HepG2 (cell line): ENCODE results near the gene G0S2. TPM values are rescaled to one million over a fixed set of nuclear protein-coding genes. Genes with fewer than 3 reads are reported as not detected.

Experiments
- ATAC-seq: fragments of 200-7000 bp; cut with Tn5 transposase; 3 replicates; pipeline ENCODE4 v1.9.1; 2020; ENCODE audit warnings: mild to moderate bottlenecking, moderate library complexity
- BruUV-seq: library from RNA; stranded (reverse); fragments of 400-500 nt; replicated peaks from 2 replicates; lab custom pipeline; 2021; lab: Mats Ljungman, UMichigan
- CTCF ChIA-PET: fragments of 300-600 bp; formaldehyde crosslinking; extraction: SDS; loops from one replicate; lab custom pipeline; 2021; ENCODE audit warnings: low total read pairs, inconsistent platforms, low intra/inter-chr PET ratio; lab: Yijun Ruan, JAX
- POLR2A ChIA-PET: fragments of 350-600 bp; sonication (Branson Sonifier 250); formaldehyde crosslinking; loops from one replicate; lab custom pipeline; 2020; ENCODE audit warnings: antibody characterized with exemption, inconsistent platforms; lab: Yijun Ruan, JAX
- DNase-seq: peaks from one replicate; pipeline ENCODE4 v3.0.0-alpha.2; 2015; ENCODE audit warnings: low spot score
- FAIRE-seq: peaks from 3 replicates; lab custom pipeline; 2011; peaks lifted over from hg19 to GRCh38; lab: Jason Lieb, UNC
- H2AFZ ChIP-seq: one replicate; pipeline ENCODE4 v1.6.1; 2011; ENCODE audit warnings: low read length, inconsistent platforms
- H3K27ac ChIP-seq: fragments of 300-600 bp; 3 replicates; pipeline ENCODE4 v1.8.0; 2011; ENCODE audit warnings: mixed run types, mild to moderate bottlenecking, mixed read lengths, low read length, inconsistent platforms; ENCODE audit not compliant: insufficient read depth; ENCODE audit errors: extremely low read length
- H3K27me3 ChIP-seq, 2 experiments: fragments of 200-600 bp in 1 of 2; 2 replicates in 1 of 2; 3 replicates in 1 of 2; pipeline versions ENCODE4 v1.6.0 to v1.8.0; 2011; ENCODE audit warnings: low read length in 2 of 2, mild to moderate bottlenecking in 2 of 2, moderate library complexity in 2 of 2, inconsistent platforms in 1 of 2; ENCODE audit not compliant: insufficient read depth in 2 of 2, control insufficient read depth in 1 of 2
- H3K36me3 ChIP-seq, 2 experiments: fragments of 200-600 bp in 1 of 2; replicated peaks in 1 of 2; 2 replicates in 1 of 2; 3 replicates in 1 of 2; pipeline versions ENCODE4 v1.5.1 to v1.8.0; 2011; ENCODE audit warnings: low read length in 2 of 2, inconsistent platforms in 1 of 2; ENCODE audit not compliant: insufficient read depth in 2 of 2, control insufficient read depth in 1 of 2
- H3K4me1 ChIP-seq: 2 replicates; pipeline ENCODE4 v1.5.1; 2012; ENCODE audit warnings: low read length, inconsistent platforms; ENCODE audit not compliant: insufficient read depth
- H3K4me2 ChIP-seq: 2 replicates; pipeline ENCODE4 v1.6.0; 2011; ENCODE audit warnings: low read depth, low read length, inconsistent platforms
- H3K4me3 ChIP-seq, 3 experiments: fragments of 200-600 bp in 1 of 3; sonication (generic), shearing (Covaris generic) in 1 of 3; replicated peaks in 1 of 3; 2 replicates each; pipeline ENCODE4 v1.5.1; 2011 to 2016; ENCODE audit warnings: low read length in 3 of 3, inconsistent platforms in 2 of 3, low read depth in 2 of 3, mild to moderate bottlenecking in 2 of 3, control low read depth in 1 of 3, mixed read lengths in 1 of 3; ENCODE audit not compliant: insufficient read depth in 1 of 3
- H3K79me2 ChIP-seq: one replicate; pipeline ENCODE4 v1.6.1; 2011; ENCODE audit warnings: low read length, inconsistent platforms; ENCODE audit not compliant: insufficient read depth
- H3K9ac ChIP-seq: 2 replicates; pipeline ENCODE4 v1.6.0; 2011; ENCODE audit warnings: mild to moderate bottlenecking, low read depth, low read length, inconsistent platforms; ENCODE audit not compliant: insufficient read depth
- H3K9me3 ChIP-seq: 2 replicates; pipeline ENCODE4 v1.5.1; 2012; ENCODE audit warnings: mild to moderate bottlenecking, low read length
- H4K20me1 ChIP-seq: 2 replicates; pipeline ENCODE4 v1.6.0; 2011; ENCODE audit warnings: inconsistent platforms, mild to moderate bottlenecking, low read length, moderate library complexity; ENCODE audit not compliant: insufficient read depth
- GABPA ChIP-seq, 2 experiments: IDR thresholded peaks; 2 replicates each; pipeline ENCODE4 v1.6.1; 2011 to 2016; ENCODE audit warnings: low read depth in 2 of 2, low read length in 1 of 2, missing biosample characterization in 1 of 2, missing genetic modification characterization in 1 of 2
- KAT2B ChIP-seq: fragments of 150-350 bp; IDR thresholded peaks from 2 replicates; pipeline ENCODE4 v1.6.1; 2014; ENCODE audit warnings: low read depth, low read length, borderline replicate concordance
- KDM6A ChIP-seq: IDR thresholded peaks from 2 replicates; pipeline ENCODE4 v1.6.1; 2016; ENCODE audit warnings: low read depth
- TFDP2 ChIP-seq: sonication (generic); formaldehyde crosslinking; IDR thresholded peaks from 2 replicates; pipeline ENCODE4 v1.4.0; 2020; ENCODE audit warnings: missing genetic modification reagents
- ZNF567 ChIP-seq: sonication (generic); formaldehyde crosslinking; IDR thresholded peaks from 2 replicates; pipeline ENCODE4 v1.8.1; 2023; ENCODE audit warnings: mild to moderate bottlenecking, missing genetic modification reagents, borderline replicate concordance
- ZNF646 ChIP-seq: sonication (generic); formaldehyde crosslinking; IDR thresholded peaks from 2 replicates; pipeline ENCODE4 v1.9.0; 2021; ENCODE audit warnings: mild to moderate bottlenecking, missing genetic modification reagents
- in situ Hi-C: cut with HindIII; loops from 2 replicates; pipeline ENCODE4 v1.10.0; 2017; ENCODE audit warnings: low pct_unique_long_range_greater_than_20kb; ENCODE audit not compliant: extremely low pct_ligation_motif_present
- intact Hi-C: fragments of 100-400 bp; cut with micrococcal nuclease; formaldehyde crosslinking; loops from one replicate; pipeline ENCODE4 v1.10.0; 2022; ENCODE audit not compliant: unreplicated experiment
- polyA plus RNA-seq, 8 experiments: library from polyadenylated mRNA; depleted of rRNA in 3 of 8; stranded (reverse) in 7 of 8; unstranded in 1 of 8; fragments of >200 nt; fragmentation: Illumina TruSeq in 4 of 8; extraction: Trizol in 4 of 8; gene quantifications; 2 replicates each; pipeline versions ENCODE4 v1.2.1 to v1.2.3, GENCODE V29; 2011 to 2016; ENCODE audit warnings: low read depth in 4 of 8, missing spikeins in 1 of 8, mixed read lengths in 1 of 8; ENCODE audit not compliant: insufficient read depth in 1 of 8
- total RNA-seq, 5 experiments: library from RNA; depleted of rRNA; stranded (reverse); fragments of >200 nt; fragmentation: Illumina TruSeq; extraction: Trizol; gene quantifications; 2 replicates each; pipeline ENCODE4 v1.2.3, GENCODE V29; 2016; ENCODE audit warnings: low read depth in 1 of 5

Gene G0S2
- total and polyA plus RNA-seq, 2 of the 13 experiments (the other 11 are each of a cell fraction or from before 2014, with no cell fraction given) = not detected

DNA sequence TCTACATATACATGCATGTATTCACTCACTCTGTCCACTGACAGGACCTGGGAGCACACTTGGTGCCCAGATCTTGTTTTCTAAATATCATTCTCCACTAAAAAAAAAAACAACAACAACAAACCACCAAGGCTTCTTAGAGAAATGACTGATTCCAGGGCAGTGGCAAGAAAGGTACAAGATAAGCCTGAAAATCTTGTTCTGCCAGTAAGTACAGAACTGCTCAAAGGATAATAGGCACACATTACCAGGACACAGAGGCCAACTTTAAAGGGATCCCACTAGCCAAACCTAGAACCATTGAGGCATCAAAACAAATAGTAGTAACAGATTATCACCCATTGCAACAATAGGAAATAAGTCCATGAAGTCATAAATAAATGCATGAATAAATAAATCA is 40.1 kb downstream of the G0S2 start:
- FAIRE-seq = no peak
- POLR2A ChIA-PET = no interaction called here

More for the DNA sequence above, 40.1 kb downstream of the G0S2 start:
- Histone ChIP-seq H3K4me2 (no peak overlapping the region), H3K9me3 (no peaks in the 10 kb centered on the region), H3K27me3 (no peaks in the 10 kb centered on the region), H4K20me1 (no peaks in the 10 kb centered on the region), H3K79me2 (no peaks in the 10 kb centered on the region), H3K9ac (no peak overlapping the region), H3K4me3 (no peak overlapping the region), H2AFZ (no peak overlapping the region), H3K27ac (no peak overlapping the region), H3K4me1 (no peaks in the 10 kb centered on the region), H3K36me3 (no peaks in the 10 kb centered on the region)
- ATAC-seq (no peak), DNase-seq (no peak)
- in situ Hi-C loops (loop anchor here (25.0 kb wide), 1 partner anchor 603 kb away; no protein-coding TSS in a partner anchor), intact Hi-C loops (no loop called here)
- no TSS peak for BruUV-seq
- no peak for TF ChIP-seq KAT2B
- TF ChIP-seq ZNF646 (CRISPR knock-in tag) = no peak
- no peak for TF ChIP-seq TFDP2 (CRISPR knock-in tag)
- TF ChIP-seq ZNF567 (CRISPR knock-in tag) = no peak
- TF ChIP-seq GABPA (IDR thresholded peaks at IDR 0.05; ENCODE audit: low read depth, low read length) = no peak
- no peak for TF ChIP-seq GABPA (CRISPR knock-in tag; IDR thresholded peaks at IDR 0.05; ENCODE audit: low read depth)
- TF ChIP-seq KDM6A (CRISPR knock-in tag) = no peak
- CTCF ChIA-PET = no interaction called here
